Measurements from ENCODE around the gene GMPR2. TPM values are rescaled to one million over a fixed set of nuclear protein-coding genes. Genes with fewer than 3 reads are reported as not detected.

Gene GMPR2
- total and polyA plus RNA-seq, 2 experiments from 2014 or later: 55.0 to 70.9 TPM

DNA sequence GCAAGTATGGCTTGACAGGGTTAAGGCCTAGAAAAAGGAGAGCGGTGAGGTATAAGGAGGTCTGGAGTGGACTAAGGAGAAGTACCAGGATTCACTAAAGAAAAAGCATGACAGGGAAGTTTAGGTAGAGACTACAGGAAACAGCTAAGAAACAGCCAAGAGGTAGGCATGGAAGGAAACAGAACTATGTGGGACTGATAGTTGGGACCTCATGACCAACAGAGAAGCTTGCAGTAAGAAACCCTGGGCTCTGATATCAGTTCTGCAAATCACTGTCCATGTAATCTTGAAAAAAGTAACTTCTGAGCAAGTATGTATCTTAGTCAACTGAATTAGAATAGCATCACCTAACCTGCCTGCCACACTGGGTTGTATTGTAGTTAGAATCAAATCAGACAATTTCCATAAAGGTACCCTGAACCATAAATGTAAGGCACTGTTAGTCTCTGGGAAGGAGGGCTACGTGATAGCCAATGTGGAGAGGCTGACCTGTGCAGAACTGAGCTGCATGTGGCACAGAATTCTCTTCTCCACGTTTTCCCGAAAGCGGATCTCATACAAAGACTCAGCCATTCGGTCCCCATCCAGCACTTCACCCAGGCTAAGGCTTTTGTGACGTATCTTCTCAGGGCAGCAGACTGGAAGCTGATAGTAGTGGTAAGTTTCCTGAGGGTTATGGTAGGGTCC lies 38.4 kb upstream of the GMPR2 start:
- TF ChIP-seq EZH2 (IDR thresholded peaks at IDR 0.05; ENCODE audit: insufficient read depth, poor library complexity, severe bottlenecking) (no peak), EZH2phosphoT487 (IDR thresholded peaks at IDR 0.05; ENCODE audit: insufficient read depth, low read depth) (no peak)
- Histone ChIP-seq H3K79me2 (ENCODE audit: insufficient read depth) (peaks cover 77% of the 10 kb centered on the region), H3K36me3 (ENCODE audit: low read depth) (no peaks in the 10 kb centered on the region), H3K9me3 (ENCODE audit: low read depth) (no peaks in the 10 kb centered on the region), H3K27me3 (replicated peaks; ENCODE audit: insufficient read depth) (no peaks in the 10 kb centered on the region), H3K4me1 (ENCODE audit: insufficient read depth) (peaks cover 13% of the 10 kb centered on the region), H4K20me1 (ENCODE audit: insufficient read depth) (no peaks in the 10 kb centered on the region), H3K4me3 (peak overlapping the region; percentile 83), H2AFZ (peak overlapping the region; percentile 80; the same call in 1 of the 2 replicates), H3K27ac (peak overlapping the region; percentile 81; the same call in 1 of the 2 replicates), H3K9me2 (ENCODE audit: insufficient read depth) (no peaks in the 10 kb centered on the region), H3K9ac (peak overlapping the region; percentile 94), H3K4me2 (ENCODE audit: unreplicated experiment) (peak overlapping the region; percentile 99), H3F3A (ENCODE audit: insufficient read depth) (peaks cover 14% of the 10 kb centered on the region)
- in situ Hi-C loops (cut with MboI): no loop called here
- WGBS, 2 experiments (ENCODE audit: low coverage in 1 of 2, low lambda C conversion rate in 2 of 2, missing lambda C conversion rate in 2 of 2): 66 to 67% methylated on average over 7 of the region's 7 CpGs
- DNase-seq: no peak

DNA sequence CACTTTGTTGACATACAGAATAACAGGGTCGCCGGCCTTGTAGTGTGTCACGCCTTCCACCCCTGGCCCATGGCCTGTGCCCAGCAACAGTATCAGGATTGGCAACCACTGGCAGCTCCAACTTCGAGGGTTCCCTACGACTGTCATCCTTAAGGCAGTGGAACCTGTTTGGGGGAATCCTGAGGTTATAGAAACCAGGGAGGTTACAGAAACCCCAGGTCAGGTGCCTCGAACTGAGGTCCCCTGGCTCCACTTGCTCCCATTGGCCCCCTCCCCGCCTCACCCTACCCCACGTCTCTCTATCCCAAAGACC lies 37.9 kb upstream of the GMPR2 start:
- H3K4me3 ChIP-seq: peak overlapping the region; percentile 83
- peak; percentile 18 for DNase-seq
- peaks cover 13% of the 10 kb centered on the region for H3K4me1 ChIP-seq (ENCODE audit: insufficient read depth)
- no peaks in the 10 kb centered on the region for H3K9me2 ChIP-seq (ENCODE audit: insufficient read depth)
- H3F3A ChIP-seq (ENCODE audit: insufficient read depth): peaks cover 9% of the 10 kb centered on the region
- H3K9ac ChIP-seq: peak overlapping the region; percentile 94
- H3K79me2 ChIP-seq (ENCODE audit: insufficient read depth): peaks cover 81% of the 10 kb centered on the region
- peak overlapping the region; percentile 81 for H3K27ac ChIP-seq
- 43 to 70% methylated on average over 5 to 8 of the region's 8 CpGs for WGBS, 2 experiments (ENCODE audit: low coverage in 1 of 2, low lambda C conversion rate in 2 of 2, missing lambda C conversion rate in 2 of 2)
- TF ChIP-seq EZH2 (IDR thresholded peaks at IDR 0.05; ENCODE audit: insufficient read depth, poor library complexity, severe bottlenecking) (no peak), EZH2phosphoT487 (IDR thresholded peaks at IDR 0.05; ENCODE audit: insufficient read depth, low read depth) (no peak)
- H3K27me3 ChIP-seq (replicated peaks; ENCODE audit: insufficient read depth): no peaks in the 10 kb centered on the region
- H3K9me3 ChIP-seq (ENCODE audit: low read depth): no peaks in the 10 kb centered on the region
- peak overlapping the region; percentile 99 for H3K4me2 ChIP-seq (ENCODE audit: unreplicated experiment)
- H4K20me1 ChIP-seq (ENCODE audit: insufficient read depth): no peaks in the 10 kb centered on the region
- H3K36me3 ChIP-seq (ENCODE audit: low read depth): no peaks in the 10 kb centered on the region
- in situ Hi-C loops (cut with MboI): no loop called here
- peak overlapping the region; percentile 80 for H2AFZ ChIP-seq

DNA sequence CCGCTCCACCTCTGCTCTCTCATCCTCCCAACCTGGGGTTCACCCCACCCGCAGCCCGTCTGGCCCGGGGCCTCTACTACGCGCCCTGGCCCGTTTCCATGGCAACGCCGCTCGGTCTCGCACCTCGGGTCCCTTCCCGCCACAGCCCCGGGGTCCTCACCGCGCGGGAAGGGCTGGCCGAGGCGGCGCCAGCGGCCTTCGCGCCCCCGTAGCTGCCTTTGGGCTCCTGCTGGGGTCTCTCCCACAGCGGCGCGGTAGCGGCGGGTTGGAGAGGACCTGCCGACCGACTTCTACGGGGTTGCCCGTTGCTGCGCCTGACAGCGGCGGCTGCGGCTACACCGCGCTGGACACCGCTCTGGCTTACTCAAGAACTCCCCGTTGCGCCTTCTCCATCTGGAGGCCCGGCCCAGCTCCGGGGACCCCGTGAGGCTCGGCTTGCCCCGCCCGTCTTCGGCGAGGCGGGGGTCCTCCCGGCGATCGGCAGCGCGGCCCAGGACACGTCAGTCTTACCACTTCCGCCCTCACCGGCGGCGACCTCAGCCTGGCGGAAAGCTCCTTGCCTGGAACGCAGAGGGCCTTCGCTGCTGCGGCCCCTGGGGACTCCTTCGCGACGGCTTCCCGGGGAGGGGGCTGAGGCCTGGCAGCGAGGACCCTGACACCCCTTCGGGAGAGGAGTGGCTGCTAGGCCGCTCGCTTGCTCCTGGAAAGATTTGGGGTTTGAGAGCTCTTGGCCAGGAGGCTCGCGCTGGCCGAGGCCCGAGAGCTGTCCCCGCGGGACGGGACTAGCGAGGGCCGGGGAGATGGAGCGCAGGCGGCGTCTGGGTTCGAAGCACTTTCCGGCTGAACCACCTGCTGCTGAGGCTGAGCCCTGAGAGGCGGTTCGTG lies 37.3 kb upstream of the GMPR2 start, which contains the start of gene TM9SF1:
TM9SF1 (minus strand) TSS at position 256 of the 885 bp plus-strand sequence. CDS start 422 bp downstream, outside the sequence.
- 1% methylated on average over 84 to 86 of the region's 89 CpGs for WGBS, 2 experiments (ENCODE audit: low coverage in 1 of 2, low lambda C conversion rate in 2 of 2, missing lambda C conversion rate in 2 of 2)
- Histone ChIP-seq H3K27ac (peak within 1 kb of the TSS; percentile 81), H3K27me3 (replicated peaks; ENCODE audit: insufficient read depth) (no peaks in the 10 kb centered on the region), H3K36me3 (ENCODE audit: low read depth) (no peaks in the 10 kb centered on the region), H2AFZ (peak within 1 kb of the TSS; percentile 80), H3K9me2 (ENCODE audit: insufficient read depth) (no peaks in the 10 kb centered on the region), H3K4me3 (peak within 1 kb of the TSS; percentile 83), H4K20me1 (ENCODE audit: insufficient read depth) (no peaks in the 10 kb centered on the region), H3K4me1 (ENCODE audit: insufficient read depth) (peaks cover 13% of the 10 kb centered on the region), H3K79me2 (ENCODE audit: insufficient read depth) (peaks cover 85% of the 10 kb centered on the region), H3K9ac (peak within 1 kb of the TSS; percentile 94), H3F3A (ENCODE audit: insufficient read depth) (peaks cover 6% of the 10 kb centered on the region; the same call in 1 of the 2 replicates), H3K9me3 (ENCODE audit: low read depth) (no peaks in the 10 kb centered on the region), H3K4me2 (ENCODE audit: unreplicated experiment) (peak within 1 kb of the TSS; percentile 99)
- TF ChIP-seq EZH2 (IDR thresholded peaks at IDR 0.05; ENCODE audit: insufficient read depth, poor library complexity, severe bottlenecking): no peak
- no peak for TF ChIP-seq EZH2phosphoT487 (IDR thresholded peaks at IDR 0.05; ENCODE audit: insufficient read depth, low read depth)
- in situ Hi-C loops (cut with MboI): no loop called here
- peak; percentile 93 for DNase-seq
